Measurements from ENCODE around the gene HOXB8. TPM values are rescaled to one million over a fixed set of nuclear protein-coding genes. Genes with fewer than 3 reads are reported as not detected.

Gene HOXB8
- total RNA-seq, 4 donors from 2014 or later: 0.75 TPM; not detected in 3

DNA sequence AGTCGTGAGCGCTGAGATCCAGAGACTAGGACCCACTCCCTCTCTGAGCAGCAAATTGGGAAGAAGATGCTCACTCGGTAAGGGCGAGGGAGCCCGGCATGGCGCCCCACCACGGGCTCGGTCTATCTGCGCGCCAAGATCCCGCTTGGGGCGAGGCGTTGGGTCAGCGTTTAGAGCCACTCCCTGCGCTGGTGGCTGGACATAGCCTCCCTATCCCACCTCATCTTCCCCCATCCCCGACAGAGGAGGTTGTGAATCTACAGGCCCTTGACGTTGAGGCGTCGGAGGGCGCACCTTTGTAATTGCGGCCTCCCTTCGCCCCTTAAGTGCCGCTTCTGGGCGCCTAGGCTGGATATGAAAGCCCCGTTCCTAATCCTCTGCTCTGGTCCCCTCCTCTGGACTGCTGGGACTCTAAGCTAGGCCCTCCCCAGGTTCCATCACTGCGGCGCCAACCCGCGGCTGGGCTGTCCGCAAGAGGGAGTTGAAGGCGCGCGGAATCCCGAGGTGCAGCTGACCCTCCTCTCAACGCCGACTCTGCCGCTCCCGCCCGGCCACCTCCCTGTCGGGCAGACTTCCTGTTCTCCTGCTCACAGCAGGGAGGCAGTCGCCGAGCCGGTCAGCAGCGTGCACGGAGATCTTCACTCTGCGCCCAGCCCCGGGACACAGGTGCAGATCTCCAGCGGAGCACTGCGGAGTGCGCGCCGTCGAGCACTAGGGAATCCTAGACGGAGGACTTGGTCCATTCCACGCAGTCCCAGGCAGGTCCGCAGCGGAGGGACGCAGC is 27.2 kb upstream of the HOXB8 start:
- TF ChIP-seq, protein P1, sequence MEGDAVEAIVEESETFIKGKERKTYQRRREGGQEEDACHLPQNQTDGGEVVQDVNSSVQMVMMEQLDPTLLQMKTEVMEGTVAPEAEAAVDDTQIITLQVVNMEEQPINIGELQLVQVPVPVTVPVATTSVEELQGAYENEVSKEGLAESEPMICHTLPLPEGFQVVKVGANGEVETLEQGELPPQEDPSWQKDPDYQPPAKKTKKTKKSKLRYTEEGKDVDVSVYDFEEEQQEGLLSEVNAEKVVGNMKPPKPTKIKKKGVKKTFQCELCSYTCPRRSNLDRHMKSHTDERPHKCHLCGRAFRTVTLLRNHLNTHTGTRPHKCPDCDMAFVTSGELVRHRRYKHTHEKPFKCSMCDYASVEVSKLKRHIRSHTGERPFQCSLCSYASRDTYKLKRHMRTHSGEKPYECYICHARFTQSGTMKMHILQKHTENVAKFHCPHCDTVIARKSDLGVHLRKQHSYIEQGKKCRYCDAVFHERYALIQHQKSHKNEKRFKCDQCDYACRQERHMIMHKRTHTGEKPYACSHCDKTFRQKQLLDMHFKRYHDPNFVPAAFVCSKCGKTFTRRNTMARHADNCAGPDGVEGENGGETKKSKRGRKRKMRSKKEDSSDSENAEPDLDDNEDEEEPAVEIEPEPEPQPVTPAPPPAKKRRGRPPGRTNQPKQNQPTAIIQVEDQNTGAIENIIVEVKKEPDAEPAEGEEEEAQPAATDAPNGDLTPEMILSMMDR (IDR thresholded peaks at IDR 0.05; ENCODE audit: low read depth): no peak

DNA sequence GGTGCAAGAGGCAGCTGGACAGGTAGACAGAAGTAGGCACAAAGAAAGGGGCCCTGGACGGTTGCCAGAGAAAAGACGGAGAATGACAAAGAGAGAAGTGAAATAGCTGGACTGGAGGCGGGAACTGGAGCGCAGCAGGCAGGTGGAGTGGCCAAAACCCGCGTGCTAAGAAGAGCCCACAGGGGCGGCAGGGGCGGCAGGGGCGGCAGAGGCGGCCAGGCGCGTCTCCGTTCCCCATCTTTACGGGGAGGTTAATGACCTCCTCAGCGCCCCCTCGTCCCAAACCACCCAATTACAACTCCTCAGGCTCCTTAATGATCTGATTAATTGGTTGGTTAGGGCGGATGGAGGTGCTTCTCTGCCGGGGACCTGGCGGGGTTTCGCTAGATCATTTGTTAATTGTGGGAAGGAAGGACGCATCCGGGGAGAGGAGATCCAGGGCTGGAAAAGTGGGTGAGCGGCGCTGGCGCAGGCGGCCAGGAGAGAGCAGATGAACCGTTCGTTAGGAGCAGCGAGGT is 26.5 kb upstream of the HOXB8 start:
- TF ChIP-seq, protein P1 (IDR thresholded peaks at IDR 0.05; ENCODE audit: low read depth): no peak

DNA sequence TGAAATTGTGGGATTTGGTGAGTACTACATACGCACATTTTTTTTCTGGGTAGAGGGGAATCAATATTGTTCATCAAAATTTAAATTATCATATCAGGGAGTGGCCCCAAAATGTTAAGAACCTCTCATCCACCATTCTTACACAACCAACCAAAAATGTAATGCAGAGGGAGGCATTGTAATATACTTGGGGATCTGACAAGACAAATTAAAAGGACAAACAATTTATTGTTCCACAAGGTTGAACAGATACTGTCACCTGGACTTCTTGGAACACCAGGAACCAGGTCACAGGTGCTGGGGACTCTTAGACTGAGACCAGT is 25.7 kb upstream of the HOXB8 start:
- TF ChIP-seq, protein P1 (IDR thresholded peaks at IDR 0.05; ENCODE audit: low read depth): no peak

DNA sequence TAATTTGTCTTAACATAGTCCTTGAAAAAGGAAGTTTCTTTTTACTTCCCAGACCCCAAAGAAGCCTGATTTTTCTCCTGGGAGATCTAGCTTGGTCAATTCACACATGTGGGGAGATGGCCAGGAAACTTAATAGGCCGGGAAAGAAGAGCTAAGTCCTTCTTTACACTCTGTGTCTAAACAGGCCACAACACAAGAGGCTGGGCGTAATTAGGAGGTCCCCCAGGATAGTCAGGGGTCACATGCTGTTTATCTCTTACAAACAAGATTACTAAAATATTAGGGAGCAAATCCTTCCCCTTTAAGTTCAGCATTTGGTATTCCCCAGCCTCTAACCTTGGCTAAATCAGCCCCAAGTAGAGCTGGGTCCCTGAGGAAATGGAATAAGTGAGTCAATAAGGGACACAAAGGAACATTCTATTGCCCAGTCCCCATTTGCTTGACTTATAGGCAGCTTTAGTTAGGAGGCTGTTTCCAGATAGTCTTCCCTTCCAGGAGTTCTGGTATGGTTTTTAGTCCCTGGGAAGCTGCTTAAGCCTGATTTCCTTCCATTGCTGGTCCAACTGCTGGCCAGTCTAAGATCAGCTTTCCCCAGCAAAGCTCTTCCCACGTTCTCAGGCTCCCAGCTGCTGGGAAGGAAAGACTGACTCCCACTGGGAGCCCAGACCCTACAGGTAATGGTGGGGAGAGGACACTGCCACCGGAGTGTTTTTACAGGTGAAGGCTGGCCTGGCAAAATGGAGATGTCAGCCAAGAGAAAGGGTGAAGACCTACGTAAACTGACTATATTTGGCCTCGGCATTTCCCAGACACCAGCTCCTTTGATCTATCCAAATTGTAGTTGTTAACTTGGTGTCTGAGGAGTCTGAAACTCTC is 25.1 kb upstream of the HOXB8 start:
- TF ChIP-seq, protein P1 (IDR thresholded peaks at IDR 0.05; ENCODE audit: low read depth): no peak

DNA sequence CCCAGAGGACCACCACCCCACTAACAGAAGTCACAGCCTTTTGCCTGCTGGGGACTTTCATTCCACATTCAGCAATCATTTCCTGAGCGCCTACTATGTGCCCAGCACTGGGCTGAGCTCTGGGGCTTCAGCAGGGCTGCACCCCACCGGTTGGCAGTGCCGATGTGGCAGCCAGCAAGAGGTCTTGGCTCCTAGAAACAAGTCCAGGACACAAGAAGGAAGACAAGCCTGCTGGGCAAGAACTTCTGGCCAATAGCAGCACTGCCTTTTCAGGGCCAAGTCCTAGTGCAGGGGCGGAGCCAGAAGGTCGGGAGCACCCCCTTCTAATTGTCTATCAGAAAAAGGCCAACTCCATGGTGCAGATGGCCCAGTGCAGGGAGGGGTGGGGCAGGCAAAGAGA is 24.0 kb upstream of the HOXB8 start:
- TF ChIP-seq, protein P1 (IDR thresholded peaks at IDR 0.05; ENCODE audit: low read depth): no peak

DNA sequence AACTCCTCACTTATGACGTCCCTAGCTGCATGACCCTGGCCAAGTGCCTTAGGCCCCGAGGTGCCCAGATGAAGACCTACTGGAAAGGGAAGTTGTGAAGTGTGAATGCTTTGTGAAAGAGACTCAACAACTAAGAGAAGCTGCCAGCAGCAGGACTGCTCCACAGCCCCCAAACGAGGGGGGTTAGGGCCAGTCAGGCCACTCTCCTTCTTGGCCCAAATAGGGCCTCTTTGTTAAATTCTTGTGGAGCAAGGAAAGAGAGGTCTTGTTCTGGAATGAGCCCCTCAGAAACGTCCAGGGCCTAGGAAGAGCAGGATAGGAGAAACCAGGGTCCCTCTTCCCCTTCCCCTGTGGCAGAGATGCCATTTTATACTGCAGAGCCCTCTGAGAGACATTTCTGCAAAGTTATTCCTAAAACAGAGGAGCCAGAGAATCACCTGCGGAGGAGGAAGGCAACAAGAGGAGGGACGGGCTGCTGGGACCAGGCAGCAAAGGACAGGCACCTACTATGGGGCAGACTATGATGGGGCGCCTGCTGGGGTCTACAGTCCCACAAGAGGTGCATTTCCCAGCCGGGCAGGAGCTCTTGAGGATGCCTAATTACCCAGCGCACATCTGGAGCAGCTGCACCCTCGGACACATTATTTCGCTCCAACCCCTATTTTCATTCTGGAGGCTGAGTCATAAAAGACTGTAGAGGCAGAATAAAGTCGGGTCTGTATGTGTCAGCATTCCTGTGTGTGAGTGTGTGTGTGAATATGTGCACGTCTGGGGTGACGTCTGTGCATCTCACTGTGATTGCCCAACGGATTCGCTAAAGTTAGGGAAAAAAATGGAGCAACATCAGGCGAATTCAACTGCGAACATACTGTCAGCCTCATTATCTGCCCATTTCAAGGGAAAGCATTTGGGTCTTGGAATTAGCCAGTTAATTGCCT is 22.5 kb upstream of the HOXB8 start:
- TF ChIP-seq, protein P1 (IDR thresholded peaks at IDR 0.05; ENCODE audit: low read depth): no peak
